EL (cell line): ENCODE measurements around the gene TRIO.

Source experiments
- DNase-seq: peaks from one replicate; pipeline ENCODE4 v3.0.0-alpha.2; 2016

Gene TRIO

DNA sequence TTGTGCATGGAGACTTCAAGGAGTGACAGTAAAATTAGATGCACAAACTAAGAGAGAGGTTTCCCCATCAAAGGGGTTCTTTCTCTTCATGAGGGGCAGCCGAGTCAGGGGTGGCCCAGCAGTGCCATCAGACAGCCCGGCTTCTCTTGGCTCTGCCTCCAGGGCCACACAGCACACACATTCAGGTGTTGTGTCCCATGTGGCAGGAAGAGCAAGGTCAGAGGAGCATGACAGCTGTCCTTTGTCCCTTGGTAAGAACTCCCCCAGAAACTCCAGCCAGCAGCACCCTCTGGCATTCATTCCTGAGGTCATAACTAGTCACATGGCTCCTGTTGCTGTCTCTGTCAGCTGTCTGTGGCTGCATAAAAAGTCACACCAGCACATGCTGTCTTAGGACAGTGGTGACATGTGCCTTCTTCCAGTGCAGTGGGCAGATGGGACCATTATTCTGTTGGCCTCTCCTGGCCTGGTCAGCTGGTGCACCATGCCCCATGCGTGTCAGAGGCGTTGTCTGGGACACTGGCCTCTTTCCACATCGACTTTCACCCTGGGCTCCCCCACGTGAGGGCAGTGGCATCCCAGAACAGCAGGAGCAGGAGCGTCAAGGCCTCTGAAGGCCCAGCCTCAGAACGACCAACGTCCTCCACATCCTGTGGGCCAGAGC, 360.0 kb downstream of the TRIO start:
- no peak for DNase-seq

DNA sequence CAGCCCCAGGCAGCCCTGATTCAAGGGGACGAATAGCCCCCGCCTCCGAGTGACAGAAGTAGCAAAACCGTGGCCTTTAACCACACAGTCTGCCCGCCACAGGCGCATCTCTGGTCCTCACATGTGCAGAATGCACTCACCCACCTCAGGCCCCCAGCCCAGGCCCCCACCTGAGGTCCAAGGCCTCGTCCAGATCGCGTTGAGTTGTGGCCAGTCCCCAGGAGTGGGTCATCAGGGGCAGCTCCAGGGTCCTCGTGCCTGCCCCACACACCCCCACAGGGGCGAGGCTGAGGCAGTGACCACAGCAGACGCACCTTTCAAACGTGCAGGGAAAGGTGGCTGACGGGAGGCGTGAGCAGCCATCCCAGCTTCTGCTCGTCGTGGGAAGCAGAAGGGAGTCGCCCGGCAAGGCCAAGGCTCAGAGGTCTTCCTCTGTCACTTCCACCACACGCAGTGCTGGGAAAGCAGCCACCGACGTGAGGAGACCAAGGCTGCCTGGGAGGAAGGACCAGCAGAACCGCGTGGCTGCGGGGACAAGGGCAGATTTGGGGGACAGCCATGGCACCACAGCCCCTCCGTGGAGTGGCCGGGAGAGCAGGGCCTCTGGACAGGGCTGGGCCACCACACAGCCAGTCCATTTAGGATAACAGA, 360.7 kb downstream of the TRIO start:
- DNase-seq: no peak

DNA sequence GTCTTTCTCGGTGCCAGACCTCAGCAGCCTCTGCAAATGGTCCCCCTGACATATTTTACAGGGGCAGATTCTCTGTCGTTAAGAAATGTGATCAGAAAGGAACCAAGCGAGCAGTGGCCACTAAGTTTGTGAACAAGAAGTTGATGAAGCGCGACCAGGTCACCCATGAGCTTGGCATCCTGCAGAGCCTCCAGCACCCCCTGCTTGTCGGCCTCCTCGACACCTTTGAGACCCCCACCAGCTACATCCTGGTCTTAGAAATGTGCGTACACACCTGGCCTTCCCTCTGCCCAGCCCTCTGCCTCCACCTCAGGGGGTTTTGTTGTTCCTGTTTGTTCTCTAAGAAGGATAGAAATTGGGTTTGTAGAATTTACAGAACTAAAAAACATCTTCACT, 361.2 kb downstream of the TRIO start:
- DNase-seq: no peak

DNA sequence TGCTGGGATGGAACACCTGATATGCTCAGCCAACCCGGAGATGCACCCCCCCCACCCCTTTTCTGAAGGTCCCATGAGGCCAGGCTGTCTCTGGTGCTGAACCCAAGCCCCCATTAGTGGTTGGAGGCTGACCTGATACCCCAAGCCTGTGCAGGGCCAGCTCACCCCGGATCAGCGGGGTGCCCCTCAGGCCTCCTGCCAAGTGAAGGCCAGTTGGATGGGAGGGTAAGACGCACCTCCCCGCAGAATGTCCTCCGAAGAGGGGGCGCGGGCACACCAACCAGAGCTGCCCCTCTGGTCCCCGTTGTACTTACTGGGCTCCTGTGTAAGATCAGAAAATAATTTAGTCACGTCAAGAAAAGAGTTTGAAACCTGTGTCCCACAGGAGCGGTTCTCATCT, 361.7 kb downstream of the TRIO start:
- no peak for DNase-seq

DNA sequence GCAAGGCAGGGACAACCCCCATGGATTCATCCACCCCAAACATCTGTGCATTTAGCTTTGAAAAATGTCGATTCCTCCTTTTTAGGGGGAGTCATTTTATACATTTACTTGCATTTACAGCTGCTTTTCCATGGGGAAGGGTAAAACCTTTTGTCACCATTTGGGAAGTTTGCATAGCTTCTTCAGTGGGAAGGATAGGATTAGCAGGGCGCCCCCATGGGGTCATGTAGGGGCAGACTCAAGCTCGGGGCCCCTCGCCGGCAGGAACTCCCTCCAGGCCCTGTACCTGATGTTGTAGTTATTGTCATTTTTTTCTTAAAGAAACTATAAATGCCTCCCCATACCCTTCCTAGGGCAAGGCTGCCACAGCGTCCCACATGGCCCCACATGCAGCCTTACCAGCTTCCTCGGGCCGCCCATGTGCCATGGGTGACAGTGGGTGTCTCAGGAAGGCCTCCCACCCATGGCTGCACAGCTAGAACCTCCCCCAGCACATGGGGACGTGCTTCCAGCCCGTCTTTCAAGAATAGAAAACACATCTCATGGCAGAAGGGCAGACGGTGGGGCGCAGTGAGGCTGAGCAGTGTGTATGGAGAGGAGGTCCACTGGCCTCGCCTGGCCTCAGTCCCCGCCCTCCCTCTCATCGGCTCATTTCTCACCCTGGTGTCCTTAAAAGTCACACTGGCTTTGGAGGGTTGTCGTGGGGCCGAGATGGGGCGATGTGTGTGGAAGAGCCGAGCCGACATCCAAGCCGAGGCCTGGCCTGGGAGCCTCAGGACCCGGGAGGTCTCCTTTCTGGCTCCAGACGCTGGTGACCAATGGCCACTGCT, 362.4 kb downstream of the TRIO start:
- DNase-seq: no peak

DNA sequence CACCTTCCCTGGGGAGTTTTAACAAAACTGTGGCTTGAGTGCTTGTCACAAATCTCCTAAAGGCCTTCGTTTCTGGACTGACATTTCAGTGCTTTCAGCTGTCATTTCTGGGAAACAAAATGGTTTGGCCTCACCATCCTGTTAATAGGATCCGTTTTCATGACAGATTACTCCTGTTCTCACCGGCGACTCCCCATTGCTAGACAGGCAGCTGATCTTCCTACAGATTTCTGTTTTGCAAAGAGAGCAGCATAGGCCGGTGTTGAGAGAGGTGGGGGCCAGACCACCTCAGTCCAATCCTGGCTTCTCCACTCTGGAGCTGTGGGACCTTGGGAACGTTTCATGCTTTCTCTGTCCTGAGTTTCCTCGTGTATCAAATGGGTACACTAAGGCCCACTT, 363.0 kb downstream of the TRIO start:
- DNase-seq: no peak

DNA sequence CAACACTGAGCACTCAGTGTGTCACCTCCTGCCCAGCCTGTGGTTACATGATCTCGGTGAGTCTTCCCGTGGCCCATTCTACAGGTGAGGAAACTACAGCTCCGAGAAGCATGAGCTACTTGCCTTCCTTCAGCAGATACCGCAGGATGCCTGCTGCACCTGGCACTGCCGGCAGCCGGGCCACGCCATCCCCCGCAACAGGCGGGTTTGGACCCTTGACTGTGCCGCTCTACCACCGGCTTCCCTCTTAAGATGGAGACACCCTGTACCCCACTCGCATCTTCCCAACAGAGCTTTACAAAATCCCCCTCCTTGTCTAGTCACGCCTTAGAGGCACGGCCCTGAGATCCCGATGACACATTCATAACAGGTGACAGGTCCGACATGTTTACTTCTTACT, 363.5 kb downstream of the TRIO start:
- DNase-seq: no peak

DNA sequence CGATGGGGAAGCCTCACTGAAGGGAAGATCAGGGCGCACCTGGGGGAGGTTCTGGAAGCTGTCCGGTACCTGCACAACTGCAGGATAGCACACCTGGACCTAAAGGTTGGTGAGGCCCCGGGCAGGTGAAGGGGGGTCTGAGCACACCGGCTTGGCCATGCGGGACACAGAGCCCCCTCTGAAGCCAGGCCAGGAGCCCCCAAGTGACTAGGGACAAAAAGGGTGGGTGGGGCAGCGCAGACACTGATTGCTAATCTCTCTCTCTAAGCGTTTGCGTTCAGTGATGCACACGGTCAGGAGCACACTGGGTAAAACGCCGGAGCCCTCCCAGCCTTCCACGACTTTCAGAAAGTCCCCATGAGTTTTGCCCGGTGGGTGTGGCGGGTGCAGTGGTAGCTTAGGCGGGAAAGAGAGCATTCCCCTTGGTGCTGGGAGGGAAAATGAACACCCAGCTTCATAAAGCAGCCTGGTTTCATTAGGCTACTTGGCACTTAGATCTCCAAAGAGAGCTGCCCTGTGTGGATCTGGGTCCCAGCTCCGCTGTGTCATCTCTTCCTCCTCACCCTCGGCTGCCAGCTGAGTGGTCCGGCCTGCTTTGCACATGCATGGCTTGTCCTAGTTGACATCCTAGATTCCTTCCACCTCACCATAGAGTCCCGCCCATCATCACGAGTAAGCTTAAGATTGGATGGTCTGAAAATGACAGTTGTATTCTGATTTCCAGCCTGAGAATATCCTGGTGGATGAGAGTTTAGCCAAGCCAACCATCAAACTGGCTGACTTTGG, 364.2 kb downstream of the TRIO start:
- DNase-seq: no peak

DNA sequence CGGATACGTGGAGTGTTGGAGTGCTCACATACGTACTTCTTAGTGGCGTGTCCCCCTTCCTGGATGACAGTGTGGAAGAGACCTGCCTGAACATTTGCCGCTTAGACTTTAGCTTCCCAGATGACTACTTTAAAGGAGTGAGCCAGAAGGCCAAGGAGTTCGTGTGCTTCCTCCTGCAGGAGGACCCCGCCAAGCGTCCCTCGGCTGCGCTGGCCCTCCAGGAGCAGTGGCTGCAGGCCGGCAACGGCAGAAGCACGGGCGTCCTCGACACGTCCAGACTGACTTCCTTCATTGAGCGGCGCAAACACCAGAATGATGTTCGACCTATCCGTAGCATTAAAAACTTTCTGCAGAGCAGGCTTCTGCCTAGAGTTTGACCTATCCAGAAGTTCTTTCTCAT, 364.9 kb downstream of the TRIO start:
- DNase-seq: no peak

DNA sequence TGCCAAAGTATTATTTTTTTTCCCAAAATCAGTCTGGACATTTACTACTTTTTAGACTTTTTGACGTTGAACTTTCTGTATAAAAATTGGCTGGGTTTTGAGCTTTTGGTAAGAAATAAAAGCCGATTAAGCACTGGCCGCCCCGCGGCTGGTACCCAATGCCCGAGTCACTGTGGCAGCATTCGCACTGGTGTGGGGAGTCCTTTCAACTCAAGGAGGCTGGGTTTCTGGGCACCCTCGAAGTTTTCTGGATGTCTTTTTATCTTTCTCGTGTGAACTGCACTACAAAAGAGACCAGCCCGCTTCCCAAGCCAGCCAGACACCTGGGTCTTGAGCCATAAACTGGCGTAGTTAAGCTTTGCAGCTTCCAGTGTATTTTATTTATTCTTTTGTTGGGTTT, 366.4 kb downstream of the TRIO start:
- no peak for DNase-seq

DNA sequence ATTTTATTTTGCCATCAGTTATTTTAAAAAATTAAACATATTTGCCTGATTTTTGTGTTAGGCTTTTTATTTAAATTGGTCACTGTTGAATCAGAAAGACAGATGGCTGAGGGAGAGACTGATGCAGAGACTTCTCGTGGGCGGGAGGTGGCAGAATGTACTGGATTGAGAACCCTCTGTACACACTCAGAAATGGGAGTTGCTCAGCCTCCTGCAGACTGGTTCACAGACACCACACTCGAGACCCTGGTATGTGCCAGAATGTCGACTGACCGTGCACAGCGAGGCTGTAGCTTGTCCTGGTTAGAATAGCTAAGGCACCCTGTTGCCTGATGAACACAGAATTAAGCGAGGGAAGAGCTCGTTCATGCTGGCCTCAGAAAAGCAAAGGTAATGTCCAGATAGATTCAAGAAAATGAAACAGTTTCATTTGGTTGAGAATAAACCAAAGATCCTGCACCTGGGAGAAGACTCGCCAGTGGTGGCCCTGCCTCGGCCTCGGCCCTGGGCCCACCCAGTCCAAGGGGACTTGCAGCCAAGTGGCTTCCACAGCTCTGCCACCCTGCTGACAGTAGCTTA, 367.1 kb downstream of the TRIO start:
- DNase-seq: no peak

DNA sequence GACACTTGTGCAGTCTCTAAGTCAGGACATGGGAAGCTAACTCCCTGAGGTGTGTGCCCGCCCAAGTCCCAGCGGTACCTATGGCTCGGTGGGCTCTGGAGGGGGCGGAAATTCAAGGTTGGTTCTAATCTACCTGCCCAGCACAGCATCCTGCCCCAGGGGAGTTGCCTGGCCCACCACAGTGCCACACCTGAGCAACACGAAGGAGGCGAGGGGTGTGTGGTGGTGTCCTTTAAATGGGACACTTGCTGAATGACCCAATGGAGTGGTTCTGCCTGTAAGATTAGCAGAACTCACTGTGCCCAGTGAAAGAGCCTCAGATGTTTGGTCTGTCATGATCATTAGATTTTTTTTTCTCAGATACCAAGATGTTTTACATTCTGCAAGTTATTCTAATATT, 367.7 kb downstream of the TRIO start:
- DNase-seq: no peak

DNA sequence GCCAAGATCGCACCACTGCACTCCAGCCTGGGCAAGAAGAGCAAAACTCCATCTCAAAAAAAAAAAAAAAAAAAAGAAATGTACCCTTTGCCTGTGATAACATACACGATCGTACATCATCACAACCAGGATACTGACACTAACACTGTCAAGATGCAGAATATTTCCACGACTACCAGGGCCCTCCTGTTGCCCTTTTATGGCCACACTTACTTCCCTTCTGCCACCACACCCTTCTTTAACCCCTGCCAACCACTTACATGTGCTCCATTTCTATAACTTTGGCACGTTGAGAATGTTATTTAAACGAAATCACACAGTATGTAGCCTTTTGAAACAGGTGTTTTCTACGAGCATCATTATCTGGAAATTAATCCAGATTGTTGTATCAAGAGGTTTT, 369.4 kb downstream of the TRIO start:
- DNase-seq: no peak

DNA sequence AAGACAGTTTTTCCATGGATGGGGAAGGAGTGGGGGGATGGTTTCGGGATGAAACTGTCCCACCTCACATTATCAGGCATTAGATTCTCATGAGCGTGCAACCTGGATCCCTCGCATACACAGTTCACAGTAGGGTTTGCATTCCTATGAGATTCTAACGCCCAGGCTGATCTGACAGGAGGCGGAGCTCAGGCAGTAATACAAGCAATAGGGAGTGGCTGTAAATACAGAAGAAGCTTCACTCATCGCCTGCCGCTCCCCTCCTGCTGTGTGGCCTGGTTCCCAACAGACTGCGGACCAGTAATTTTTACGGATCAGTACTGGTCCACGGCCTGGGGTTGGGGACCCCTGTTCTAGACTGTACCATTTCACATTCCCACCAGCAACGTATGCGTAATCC, 370.1 kb downstream of the TRIO start:
- DNase-seq: no peak

DNA sequence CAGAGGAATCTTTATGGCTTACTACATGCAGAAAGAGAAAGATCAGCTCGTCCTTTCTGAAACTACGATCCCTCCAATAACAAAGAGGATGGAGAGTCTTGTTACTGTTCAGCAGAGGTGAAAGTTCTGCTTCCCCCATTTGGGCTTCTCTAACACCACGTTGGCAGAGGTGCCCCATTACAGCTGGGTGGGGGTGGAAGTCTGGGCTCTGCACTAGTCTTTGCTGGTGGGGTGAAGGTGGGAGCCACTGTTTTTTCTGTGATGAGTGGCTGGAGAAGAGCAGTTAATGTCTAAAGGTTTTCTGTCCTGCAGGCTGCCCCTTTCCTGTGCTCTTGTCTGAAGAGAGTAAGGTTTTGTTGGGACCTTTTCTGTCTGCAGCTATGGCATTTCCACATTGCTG, 373.8 kb downstream of the TRIO start:
- DNase-seq: no peak

DNA sequence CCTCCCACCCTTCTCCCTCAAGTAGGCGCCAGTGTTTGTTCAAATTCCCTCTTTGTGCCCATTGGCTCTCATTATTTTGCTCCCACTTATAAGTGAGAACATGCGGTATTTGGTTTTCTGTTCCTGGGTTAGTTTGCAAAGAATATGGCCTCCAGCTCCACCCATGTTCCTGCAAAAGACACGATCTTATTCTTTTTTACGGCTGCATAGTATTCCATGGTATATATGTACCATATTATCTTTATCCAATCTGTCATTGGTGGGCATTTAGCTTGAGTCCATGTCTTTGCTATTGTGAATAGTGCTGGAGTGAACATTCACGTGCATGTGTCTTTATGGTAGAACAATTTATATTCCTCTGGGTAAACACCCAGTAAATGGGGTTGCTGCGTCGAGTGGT, 375.5 kb downstream of the TRIO start:
- no peak for DNase-seq

DNA sequence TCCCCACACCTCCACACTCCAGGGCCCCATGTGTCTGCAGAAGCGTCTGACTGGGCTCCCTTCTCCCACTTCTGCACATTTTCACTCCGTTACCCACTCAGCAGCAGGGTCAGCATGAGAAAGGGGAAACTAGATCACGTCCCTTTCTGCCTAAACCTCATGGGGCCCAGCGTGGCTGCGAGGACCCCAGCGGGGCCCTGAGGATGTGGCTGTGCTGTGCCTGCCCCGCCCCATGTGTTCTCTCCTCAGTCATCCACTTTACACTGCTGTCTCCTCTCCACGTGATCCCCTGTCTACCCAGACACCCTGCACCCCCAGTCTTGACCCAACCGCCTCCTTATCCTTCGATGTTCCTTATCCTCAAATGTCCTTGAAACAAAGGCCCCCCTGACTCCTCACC, 378.6 kb downstream of the TRIO start:
- no peak for DNase-seq

DNA sequence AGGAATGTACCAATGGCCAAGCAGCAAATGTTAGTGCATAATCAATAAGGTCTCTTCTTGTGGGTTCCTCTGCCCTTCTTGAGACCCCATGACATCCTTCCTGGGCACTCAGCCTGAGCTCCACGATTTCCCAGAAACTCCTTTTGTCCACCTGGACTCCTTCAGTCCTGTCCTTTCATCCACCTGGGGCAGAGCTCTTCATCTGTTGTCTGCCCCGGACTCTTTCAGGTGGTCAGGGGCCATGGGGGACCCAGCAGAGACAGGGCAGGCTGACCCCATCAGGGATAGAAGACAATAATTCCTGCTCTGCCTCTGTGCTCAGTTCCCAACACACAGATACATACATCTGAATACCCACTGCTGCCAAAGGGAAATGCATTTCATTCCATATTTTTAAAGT, 379.6 kb downstream of the TRIO start:
- no peak for DNase-seq

DNA sequence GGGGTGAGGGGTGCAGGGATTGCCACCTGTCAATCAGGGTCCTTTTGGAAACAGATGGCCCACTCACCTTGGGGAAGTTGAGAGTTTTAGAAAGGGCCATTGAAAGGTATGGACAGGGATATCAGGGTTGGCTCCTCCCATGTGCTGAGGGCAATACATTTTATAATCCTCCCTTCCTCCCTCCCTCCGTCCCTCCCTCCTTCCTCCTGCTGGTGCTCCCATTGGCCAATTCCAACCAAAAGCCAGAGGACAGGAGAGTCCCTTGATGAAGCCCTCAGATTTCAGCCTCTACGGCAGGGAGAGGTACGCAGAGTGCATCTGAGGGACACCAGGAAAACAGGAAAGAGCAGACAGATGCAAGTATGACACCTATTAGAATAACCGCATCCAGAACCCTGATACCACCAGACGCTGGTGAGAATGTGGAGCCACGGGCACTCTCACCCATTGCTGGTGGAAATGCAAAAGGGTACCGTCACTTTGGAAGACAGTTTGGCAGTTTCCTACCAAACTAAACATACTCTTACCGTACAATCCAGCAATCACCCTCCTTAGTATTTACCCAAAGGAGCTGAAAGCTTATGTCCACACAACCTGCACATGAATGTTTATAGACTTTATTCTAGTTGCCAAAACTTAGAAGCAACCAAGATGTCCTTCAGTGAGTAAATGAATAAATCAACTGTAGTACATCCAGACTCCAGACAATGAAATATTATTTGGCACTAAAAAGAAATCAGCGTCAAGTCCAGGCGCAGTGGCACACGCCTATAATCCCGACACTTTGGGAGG, 380.3 kb downstream of the TRIO start:
- DNase-seq: no peak

DNA sequence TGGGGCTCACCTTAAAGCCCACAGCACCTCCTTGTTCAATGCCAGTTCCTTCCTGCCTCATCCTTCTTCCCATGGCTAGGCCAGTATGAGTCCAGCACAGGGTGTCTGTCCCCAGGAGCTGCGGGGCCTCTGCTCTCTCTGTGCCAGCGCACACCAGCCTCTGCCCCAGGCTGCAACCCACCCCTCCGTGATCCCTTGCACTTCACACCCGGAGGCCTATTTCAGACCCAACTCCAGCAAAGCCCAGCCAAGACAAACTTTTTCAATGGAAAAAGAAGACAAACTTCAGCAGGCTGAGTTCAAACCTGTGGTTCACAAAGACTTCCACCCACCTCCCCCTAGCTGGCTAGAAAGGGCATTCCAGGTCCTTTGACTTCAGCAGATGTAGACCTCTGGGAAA, 382.3 kb downstream of the TRIO start:
- DNase-seq: no peak

DNA sequence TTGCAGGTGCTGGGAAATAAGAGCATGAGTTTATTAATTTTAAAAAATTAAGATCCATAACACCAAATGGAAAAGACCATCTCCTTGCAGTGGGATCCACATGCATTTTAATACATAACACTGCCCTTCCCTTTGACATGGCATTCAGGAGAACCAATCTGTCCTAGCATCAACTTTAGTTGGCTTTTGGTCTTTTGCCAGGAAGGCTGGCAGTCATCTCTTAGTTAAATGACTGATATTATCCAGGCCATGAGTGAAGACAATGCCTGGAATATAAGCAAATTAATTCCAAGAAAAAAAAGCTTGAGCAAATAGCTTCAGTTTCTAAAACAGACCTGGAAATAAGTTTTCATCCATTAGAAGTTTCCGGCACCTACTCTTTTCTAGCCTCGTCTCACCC, 383.4 kb downstream of the TRIO start:
- DNase-seq: no peak

DNA sequence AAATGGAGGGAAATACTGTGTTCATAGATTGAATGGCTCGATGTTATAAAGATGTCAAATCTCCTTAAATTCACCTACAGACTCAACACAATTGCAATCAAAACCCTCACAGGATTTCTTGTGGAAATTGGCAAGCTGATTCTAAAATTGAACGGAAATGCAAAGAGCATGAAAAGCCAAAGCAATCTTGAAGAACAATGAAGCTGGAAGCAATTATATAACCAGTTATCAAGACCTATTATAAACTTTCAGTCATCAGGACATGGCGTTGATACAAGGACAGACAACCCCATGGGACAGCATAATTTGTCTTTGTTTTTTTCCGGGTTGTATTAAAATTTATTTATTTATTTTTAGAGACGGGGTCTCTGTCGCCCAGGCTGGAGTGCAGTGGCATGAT, 385.0 kb downstream of the TRIO start:
- no peak for DNase-seq
